GM18526 (cell line): ENCODE data around the gene AMER3.

Experiments
- POLR2A ChIP-seq: IDR thresholded peaks from 3 replicates; pipeline ENCODE4 v1.6.1; 2011; ENCODE audit not compliant: insufficient read length; ENCODE audit errors: extremely low read depth

The AMER3 gene

DNA sequence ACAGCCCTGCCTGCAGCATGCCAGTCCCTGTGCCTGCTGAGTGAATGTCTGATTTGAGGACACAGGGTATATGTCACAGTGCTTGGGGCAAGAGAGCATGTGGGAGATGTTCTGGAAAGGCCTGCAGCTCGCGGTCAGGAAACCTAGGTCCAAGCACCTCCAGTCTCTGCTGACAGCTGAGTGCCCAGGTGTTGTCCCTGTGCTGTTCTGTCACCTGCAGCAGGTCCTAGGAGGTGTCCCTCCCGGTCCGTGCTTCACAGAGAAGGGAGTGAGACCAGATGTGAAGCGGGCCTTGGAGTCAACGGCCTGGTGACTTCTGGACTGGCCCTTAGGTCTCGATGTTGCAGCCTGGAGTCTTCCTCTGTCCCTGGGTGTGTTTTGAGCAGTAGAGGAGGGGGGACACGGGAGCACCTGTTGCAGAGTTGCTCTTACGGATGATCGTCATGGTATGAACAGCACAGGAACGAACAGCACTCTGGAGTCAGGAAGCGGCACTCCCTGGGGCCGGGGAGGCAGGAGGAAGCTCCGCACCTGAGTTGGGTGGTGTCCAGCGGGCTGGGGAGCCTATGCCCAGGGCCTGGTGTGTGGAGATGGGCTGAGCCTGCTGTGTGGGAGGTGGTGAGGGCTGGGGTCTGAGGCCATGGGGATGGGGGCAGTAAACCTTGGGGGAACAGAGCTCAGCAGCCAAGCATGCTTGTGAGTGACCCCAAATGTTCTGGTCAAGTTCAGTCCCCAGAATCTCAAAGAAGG lies 59.8 kb downstream of the AMER3 start:
- no peak for TF ChIP-seq POLR2A
